Measurements from ENCODE around the gene IFT25. TPM values are rescaled to one million over a fixed set of nuclear protein-coding genes. Genes with fewer than 3 reads are reported as not detected.

Gene IFT25
- total RNA-seq, 2 donors from 2014 or later = 34.8 to 56.7 TPM

DNA sequence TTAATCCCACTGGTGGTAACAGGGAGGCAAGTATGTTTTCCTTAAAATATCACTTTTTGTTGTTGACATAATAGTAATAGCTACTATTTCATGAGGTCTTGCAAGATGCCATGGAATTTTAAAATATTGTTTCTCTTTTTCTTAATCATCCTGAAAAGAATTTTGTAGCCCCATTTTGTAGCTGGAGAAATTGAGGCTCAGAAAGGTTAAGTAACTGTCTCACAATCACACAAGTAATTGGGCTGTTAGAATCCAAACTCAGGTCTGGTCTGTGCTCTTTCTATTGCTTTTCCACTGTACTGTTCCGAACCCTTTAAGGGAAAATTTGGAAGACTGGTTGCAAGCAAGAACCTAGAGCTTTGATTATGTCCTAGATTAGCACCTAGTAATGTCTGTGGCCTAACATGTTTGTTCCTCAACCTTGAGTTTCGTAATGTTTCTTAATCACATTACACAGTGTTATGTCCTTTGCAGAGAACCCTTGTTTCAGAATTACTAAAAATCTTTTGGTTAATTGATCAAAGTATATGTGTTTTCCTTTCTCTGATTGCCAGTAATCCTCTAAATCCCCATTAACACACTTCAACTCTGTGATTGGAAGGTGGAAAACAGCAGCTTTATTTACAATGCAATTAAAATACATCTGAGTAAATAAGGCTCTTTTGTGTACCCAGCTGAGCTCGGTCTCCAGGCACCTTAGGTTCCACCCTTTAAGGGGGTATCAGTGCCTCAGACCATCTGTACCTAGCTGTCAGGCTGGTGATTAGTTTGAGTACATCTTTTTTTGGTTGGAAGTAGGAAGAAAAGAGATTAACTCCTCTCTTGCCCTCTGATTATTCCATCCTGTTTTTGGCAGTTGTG, 11.0 kb upstream of the IFT25 start:
- H3K9ac ChIP-seq (ENCODE audit: extremely low read depth, low read length, poor library complexity, severe bottlenecking) = peak overlapping the region; percentile 52

DNA sequence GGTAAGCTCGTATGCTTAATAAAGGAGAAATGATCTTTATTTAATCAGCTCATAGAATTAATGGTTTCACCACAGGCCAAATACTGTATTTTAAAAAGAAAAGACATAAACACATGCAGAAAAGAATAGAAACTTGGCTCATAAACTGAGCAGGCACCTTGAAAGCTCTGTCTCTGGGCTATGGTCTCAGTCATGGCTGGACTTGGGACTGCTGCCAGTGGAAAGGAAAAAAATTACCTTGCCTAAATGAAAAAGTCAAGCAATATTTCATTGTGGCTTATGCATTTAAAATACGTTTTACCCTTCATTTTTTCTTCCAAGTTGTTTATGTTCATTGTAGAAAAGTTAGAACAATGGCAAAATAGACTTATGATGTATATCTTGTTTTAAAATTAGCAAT, 8.6 kb upstream of the IFT25 start:
- H3K27ac ChIP-seq (ENCODE audit: low read depth, low read length) = no peak overlapping the region
- DNase-seq = no peak
- no peaks in the 10 kb centered on the region for H3K9me3 ChIP-seq (ENCODE audit: control insufficient read depth, low read length)
- H3K4me3 Mint-ChIP-seq = no peak overlapping the region
- peaks cover 30% of the 10 kb centered on the region for H3K4me1 Mint-ChIP-seq
- H3K27me3 Mint-ChIP-seq (ENCODE audit: insufficient read depth) = no peaks in the 10 kb centered on the region
- no peak overlapping the region for H3K27ac Mint-ChIP-seq
- peaks cover 31% of the 10 kb centered on the region for H3K36me3 Mint-ChIP-seq (ENCODE audit: low read depth)
- H3K27me3 ChIP-seq (ENCODE audit: control insufficient read depth, insufficient read depth, low read length, poor library complexity, severe bottlenecking) = no peaks in the 10 kb centered on the region
- no peaks in the 10 kb centered on the region for H3K9me3 Mint-ChIP-seq
- no peak overlapping the region for H3K4me3 ChIP-seq (ENCODE audit: low read length)
- H3K36me3 ChIP-seq (ENCODE audit: control insufficient read depth, insufficient read depth, low read length) = peaks cover 61% of the 10 kb centered on the region
- WGBS, 2 experiments (ENCODE audit: insufficient coverage in 1 of 2, insufficient read length in 1 of 2) = 100% methylated on average over 2 of the region's 2 CpGs; no CpG with 5 or more reads in 1 of the 2 experiments
- H3K4me1 ChIP-seq (ENCODE audit: control insufficient read depth, insufficient read depth, low read length) = peaks cover 3% of the 10 kb centered on the region
- no peak for TF ChIP-seq CTCF (conservative IDR thresholded peaks at IDR 0.05)
- H3K9ac ChIP-seq (ENCODE audit: extremely low read depth, low read length, poor library complexity, severe bottlenecking) = no peak overlapping the region

More for the DNA sequence above, 11.0 kb upstream of the IFT25 start:
- 66 to 78% methylated on average over 3 of the region's 3 CpGs for whole genome bisulfite sequencing, 2 experiments (ENCODE audit: insufficient coverage in 1 of 2, insufficient read length in 1 of 2)
- H3K4me1 ChIP-seq (ENCODE audit: control insufficient read depth, insufficient read depth, low read length) = peaks cover 3% of the 10 kb centered on the region
- no peaks in the 10 kb centered on the region for H3K9me3 ChIP-seq (ENCODE audit: control insufficient read depth, low read length)
- Mint-ChIP-seq H3K9me3 (no peaks in the 10 kb centered on the region), H3K36me3 (ENCODE audit: low read depth) (peaks cover 38% of the 10 kb centered on the region), H3K27ac (peak overlapping the region; percentile 90), H3K27me3 (ENCODE audit: insufficient read depth) (no peaks in the 10 kb centered on the region), H3K4me3 (peak overlapping the region; percentile 14), H3K4me1 (peaks cover 17% of the 10 kb centered on the region)
- H3K27me3 ChIP-seq (ENCODE audit: control insufficient read depth, insufficient read depth, low read length, poor library complexity, severe bottlenecking) = no peaks in the 10 kb centered on the region
- peak overlapping the region; percentile 18 for H3K27ac ChIP-seq (ENCODE audit: low read depth, low read length)
- no peak for TF ChIP-seq CTCF (conservative IDR thresholded peaks at IDR 0.05)
- peaks cover 63% of the 10 kb centered on the region for H3K36me3 ChIP-seq (ENCODE audit: control insufficient read depth, insufficient read depth, low read length)
- DNase-seq = no peak
- peak overlapping the region; percentile 9 for H3K4me3 ChIP-seq (ENCODE audit: low read length)

DNA sequence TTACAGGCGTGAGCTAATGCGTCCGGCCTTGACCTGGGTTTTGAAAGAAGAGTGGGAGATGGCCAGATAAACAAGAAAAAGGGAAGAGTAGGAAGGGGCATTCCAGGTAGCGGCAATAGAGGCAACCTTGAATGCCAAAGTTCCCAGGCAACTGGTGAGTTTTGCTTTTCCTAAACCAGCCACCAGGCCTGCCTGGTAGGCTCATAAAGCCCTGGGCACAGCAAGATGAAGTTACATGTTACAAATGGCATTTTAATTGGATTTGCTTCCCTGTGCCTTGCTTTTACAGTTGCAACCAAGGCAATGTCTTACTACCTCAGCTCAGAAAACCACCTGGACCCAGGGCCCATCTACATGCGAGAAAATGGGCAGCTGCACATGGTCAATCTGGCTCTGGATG, 6.2 kb upstream of the IFT25 start:
- Mint-ChIP-seq H3K27ac (no peak overlapping the region), H3K4me3 (no peak overlapping the region), H3K4me1 (peaks cover 37% of the 10 kb centered on the region), H3K36me3 (ENCODE audit: low read depth) (peaks cover 28% of the 10 kb centered on the region), H3K9me3 (no peaks in the 10 kb centered on the region), H3K27me3 (ENCODE audit: insufficient read depth) (no peaks in the 10 kb centered on the region)
- DNase-seq = no peak
- no peak for TF ChIP-seq CTCF (conservative IDR thresholded peaks at IDR 0.05)
- peaks cover 72% of the 10 kb centered on the region for H3K36me3 ChIP-seq (ENCODE audit: control insufficient read depth, insufficient read depth, low read length)
- H3K9ac ChIP-seq (ENCODE audit: extremely low read depth, low read length, poor library complexity, severe bottlenecking) = no peak overlapping the region
- H3K4me3 ChIP-seq (ENCODE audit: low read length) = no peak overlapping the region
- no peaks in the 10 kb centered on the region for H3K9me3 ChIP-seq (ENCODE audit: control insufficient read depth, low read length)
- WGBS, 2 experiments (ENCODE audit: insufficient coverage in 1 of 2, insufficient read length in 1 of 2) = 94 to 100% methylated on average over 2 to 5 of the region's 5 CpGs
- H3K27me3 ChIP-seq (ENCODE audit: control insufficient read depth, insufficient read depth, low read length, poor library complexity, severe bottlenecking) = no peaks in the 10 kb centered on the region
- peaks cover 7% of the 10 kb centered on the region for H3K4me1 ChIP-seq (ENCODE audit: control insufficient read depth, insufficient read depth, low read length)
- H3K27ac ChIP-seq (ENCODE audit: low read depth, low read length) = no peak overlapping the region

Data from endodermal cell (in vitro differentiated cells).